ENCODE data around the gene SMIM44. TPM values are rescaled to one million over a fixed set of nuclear protein-coding genes. Genes with fewer than 3 reads are reported as not detected.
A peak's percentile ranks its signal among the peaks of the same experiment; 100 is the strongest.
"Not testable (repeated sequence)": the region's sequence is repeated elsewhere in the genome, so short reads cannot be mapped to it uniquely, and the experiment has no call there.

Gene SMIM44
- total RNA-seq, 1 donor from 2014 or later = not detected

DNA sequence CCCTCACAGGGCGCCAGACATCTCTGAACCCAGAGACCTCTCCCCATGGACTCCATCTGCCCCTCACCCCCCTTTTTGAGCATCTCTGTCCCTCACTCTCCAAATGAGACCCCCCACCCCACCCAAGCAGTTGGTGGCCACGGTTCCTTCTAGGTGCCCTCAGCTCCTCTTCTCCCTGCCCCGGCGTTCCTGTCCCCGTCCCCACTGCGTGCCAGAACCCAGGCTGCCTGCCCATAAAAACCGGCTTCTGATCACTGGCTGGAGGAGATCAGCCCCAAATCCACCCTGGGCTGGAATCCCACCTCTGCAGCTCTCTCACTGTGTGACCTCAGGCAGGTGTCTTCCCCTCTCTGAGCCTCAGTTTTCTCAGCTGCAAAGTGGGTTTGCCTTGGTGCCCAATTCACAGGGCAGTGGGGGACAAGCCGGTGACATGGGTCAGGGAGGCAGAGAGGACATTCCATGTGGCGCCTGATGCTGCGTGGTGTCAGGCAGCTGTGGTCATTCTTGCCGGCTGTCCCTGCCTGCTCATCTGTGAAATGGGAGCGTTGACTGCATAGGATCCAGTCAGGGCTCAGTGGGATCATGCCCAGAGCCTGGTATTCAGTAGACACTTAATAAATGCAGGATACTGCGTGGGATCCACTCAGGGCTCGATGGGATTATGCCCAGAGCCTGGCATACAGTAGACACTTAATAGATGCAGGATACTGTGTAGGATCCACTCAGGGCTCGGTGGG is 28.4 kb downstream of the SMIM44 start:
- no peak overlapping the region for H3K4me3 ChIP-seq
- H3K36me3 ChIP-seq = peaks cover 0 to 51% of the 10 kb centered on the region in 2 donors
- peaks cover 44% of the 10 kb centered on the region for H3K4me1 ChIP-seq

DNA sequence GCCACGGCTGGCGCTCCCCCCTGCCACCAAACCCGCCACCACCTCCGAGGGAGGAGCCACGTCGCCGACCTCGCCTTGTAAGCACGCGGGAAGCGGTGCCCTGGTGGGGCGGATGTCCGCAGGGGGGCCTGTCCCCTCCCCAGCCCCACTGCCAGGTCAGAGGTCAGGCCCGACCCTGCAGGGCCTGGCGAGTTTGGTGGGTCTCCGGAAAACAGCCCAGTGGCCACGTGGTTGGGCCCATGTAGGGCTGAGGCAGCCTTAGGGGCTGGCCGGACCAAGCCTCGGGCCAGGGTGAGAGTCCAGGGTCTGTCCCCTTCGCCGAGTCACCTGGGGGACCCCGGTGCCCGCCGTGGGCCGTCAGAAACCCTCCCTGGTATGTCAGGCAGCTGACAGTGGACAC is 29.4 kb downstream of the SMIM44 start:
- no peak for DNase-seq (ENCODE audit: extremely low spot score in 2 of 2)
- Histone ChIP-seq H3K27me3 (no peaks in the 10 kb centered on the region), H3K9me3 (no peaks in the 10 kb centered on the region), H3K4me1 (peaks cover 34% of the 10 kb centered on the region), H3K36me3 (peaks cover 0 to 58% of the 10 kb centered on the region in 2 donors), H3K4me3 (no peak overlapping the region), H3K27ac (peak overlapping the region; percentile 83)
- no peak for TF ChIP-seq POLR2A (IDR thresholded peaks at IDR 0.05)
- TF ChIP-seq, protein P1, sequence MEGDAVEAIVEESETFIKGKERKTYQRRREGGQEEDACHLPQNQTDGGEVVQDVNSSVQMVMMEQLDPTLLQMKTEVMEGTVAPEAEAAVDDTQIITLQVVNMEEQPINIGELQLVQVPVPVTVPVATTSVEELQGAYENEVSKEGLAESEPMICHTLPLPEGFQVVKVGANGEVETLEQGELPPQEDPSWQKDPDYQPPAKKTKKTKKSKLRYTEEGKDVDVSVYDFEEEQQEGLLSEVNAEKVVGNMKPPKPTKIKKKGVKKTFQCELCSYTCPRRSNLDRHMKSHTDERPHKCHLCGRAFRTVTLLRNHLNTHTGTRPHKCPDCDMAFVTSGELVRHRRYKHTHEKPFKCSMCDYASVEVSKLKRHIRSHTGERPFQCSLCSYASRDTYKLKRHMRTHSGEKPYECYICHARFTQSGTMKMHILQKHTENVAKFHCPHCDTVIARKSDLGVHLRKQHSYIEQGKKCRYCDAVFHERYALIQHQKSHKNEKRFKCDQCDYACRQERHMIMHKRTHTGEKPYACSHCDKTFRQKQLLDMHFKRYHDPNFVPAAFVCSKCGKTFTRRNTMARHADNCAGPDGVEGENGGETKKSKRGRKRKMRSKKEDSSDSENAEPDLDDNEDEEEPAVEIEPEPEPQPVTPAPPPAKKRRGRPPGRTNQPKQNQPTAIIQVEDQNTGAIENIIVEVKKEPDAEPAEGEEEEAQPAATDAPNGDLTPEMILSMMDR (IDR thresholded peaks at IDR 0.05) = no peak
- TF ChIP-seq POLR2AphosphoS5 (IDR thresholded peaks at IDR 0.05; ENCODE audit: insufficient read depth in 1 of 2, low read depth in 1 of 2) = peak in 1 of 2 donors; percentile 22
- intact Hi-C loops (cut with DNase I) = no loop called here

More for the DNA sequence above, 28.4 kb downstream of the SMIM44 start:
- Histone ChIP-seq H3K9me3 (no peaks in the 10 kb centered on the region), H3K27ac (peak overlapping the region; percentile 83), H3K27me3 (no peaks in the 10 kb centered on the region)
- intact Hi-C loops (cut with DNase I) = no loop called here
- TF ChIP-seq, protein P1 (IDR thresholded peaks at IDR 0.05) = no peak
- TF ChIP-seq POLR2AphosphoS5 (IDR thresholded peaks at IDR 0.05; ENCODE audit: insufficient read depth in 1 of 2, low read depth in 1 of 2) = no peak
- TF ChIP-seq POLR2A (IDR thresholded peaks at IDR 0.05) = no peak
- no peak for DNase-seq (ENCODE audit: extremely low spot score in 2 of 2)

DNA sequence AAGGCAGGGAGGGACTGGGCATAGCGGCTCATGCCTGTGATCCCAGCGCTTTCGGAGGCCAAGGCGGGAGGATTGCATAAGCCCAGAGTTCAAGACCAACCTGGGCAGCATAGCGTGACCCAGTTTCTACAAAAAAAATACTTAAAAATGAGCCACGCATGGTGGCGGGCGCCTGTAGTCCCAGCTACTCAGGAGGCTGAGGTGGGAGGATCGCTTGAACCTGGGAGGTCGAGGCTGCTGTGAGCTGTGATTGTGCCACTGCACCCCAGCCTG is 30.4 kb downstream of the SMIM44 start:
- Histone ChIP-seq H3K27ac (peak overlapping the region; percentile 83), H3K4me1 (peaks cover 25% of the 10 kb centered on the region), H3K36me3 (peaks cover 0 to 61% of the 10 kb centered on the region in 2 donors)
- H3K9me3 ChIP-seq; DNase-seq (ENCODE audit: extremely low spot score in 2 of 2); H3K4me3 ChIP-seq; H3K27me3 ChIP-seq; intact Hi-C loops (cut with DNase I): not testable (repeated sequence)

DNA sequence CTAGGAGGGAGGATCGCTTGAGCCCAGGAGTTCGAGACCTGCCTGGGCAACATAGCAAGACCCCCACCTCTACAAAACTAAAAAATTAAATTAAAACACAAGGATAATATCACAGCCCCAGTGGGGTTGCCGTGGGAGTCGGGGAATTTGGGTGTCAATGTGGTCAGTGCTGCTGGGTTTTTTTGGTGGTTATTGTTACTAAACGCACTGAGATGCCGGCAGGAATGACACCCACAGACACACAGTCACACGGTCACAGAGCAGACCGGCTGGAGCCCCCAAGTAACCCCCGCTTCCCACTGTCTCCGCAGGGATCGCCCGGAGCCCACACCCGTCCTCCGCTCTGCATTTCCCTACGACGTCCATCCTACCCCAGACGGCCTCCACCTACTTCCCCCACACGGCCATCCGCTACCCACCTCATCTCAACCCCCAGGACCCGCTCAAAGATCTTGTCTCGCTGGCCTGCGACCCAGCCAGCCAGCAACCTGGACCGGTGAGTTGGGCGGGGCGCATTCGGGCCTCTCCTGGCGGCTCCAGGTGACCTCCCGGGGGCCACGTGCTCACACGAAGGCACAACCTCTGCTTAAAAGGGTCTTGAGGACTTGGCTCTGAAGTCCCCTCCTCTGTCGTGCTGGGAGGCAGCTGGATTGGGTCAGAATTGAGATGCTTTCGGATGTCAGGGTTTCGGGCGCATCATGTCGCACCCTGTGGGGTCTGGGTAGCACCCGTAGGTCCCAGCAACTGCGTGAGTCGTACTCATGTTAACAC is 30.9 kb downstream of the SMIM44 start:
- intact Hi-C loops (cut with DNase I) = no loop called here
- TF ChIP-seq POLR2AphosphoS5 (IDR thresholded peaks at IDR 0.05; ENCODE audit: insufficient read depth in 1 of 2, low read depth in 1 of 2) (no peak), POLR2A (IDR thresholded peaks at IDR 0.05) (no peak)
- TF ChIP-seq, protein P1 (IDR thresholded peaks at IDR 0.05) = no peak
- Histone ChIP-seq H3K4me1 (peaks cover 20% of the 10 kb centered on the region), H3K27me3 (no peaks in the 10 kb centered on the region), H3K36me3 (peaks cover 0 to 61% of the 10 kb centered on the region in 2 donors), H3K4me3 (no peak overlapping the region), H3K27ac (peak overlapping the region; percentile 83), H3K9me3 (no peaks in the 10 kb centered on the region)
- DNase-seq (ENCODE audit: extremely low spot score in 2 of 2) = no peak

DNA sequence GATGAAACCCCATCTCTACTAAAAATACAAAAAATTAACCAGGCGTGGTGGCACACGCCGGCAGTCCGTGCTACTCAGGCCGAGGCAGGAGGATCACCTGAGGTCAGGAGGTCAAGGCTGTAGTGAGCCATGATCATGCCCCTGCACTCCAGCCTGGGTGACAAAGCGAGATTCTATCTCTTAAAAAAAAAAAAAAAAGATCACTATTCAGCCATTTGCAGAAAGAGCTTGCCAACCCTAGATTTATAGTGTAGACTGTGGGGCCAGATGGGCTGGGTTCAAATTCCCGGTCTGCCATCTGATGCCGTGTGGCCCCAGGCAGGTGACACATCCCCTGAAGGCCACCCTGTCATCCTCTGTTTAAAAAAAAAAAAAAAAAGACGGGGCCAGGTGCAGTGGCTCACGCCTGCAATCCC is 31.8 kb downstream of the SMIM44 start:
- Histone ChIP-seq H3K27me3 (no peaks in the 10 kb centered on the region), H3K9me3 (no peaks in the 10 kb centered on the region), H3K36me3 (peaks cover 0 to 55% of the 10 kb centered on the region in 2 donors), H3K4me1 (peaks cover 11% of the 10 kb centered on the region), H3K27ac (peak overlapping the region; percentile 83), H3K4me3 (no peak overlapping the region)
- intact Hi-C loops (cut with DNase I) = no loop called here
- DNase-seq (ENCODE audit: extremely low spot score in 2 of 2) = no peak
- peak in 1 of 2 donors; percentile 20 for TF ChIP-seq POLR2AphosphoS5 (IDR thresholded peaks at IDR 0.05; ENCODE audit: insufficient read depth in 1 of 2, low read depth in 1 of 2)
- TF ChIP-seq, protein P1 (IDR thresholded peaks at IDR 0.05) = no peak
- no peak for TF ChIP-seq POLR2A (IDR thresholded peaks at IDR 0.05)
